Measurements from ENCODE around the gene ANKRD44.
A peak's percentile ranks its signal among the peaks of the same experiment; 100 is the strongest.

The ANKRD44 gene

GRCh38 chr2:197170208-197170607 is 140.4 kb downstream of the ANKRD44 start:
- no peak for DNase-seq

- peak; percentile 67 for DNase-seq
Measured at GRCh38 chr2:197168705-197169104, 141.9 kb downstream of the ANKRD44 start.

GRCh38 chr2:197167608-197168314 is 142.8 kb downstream of the ANKRD44 start:
- no peak for DNase-seq

- no peak for DNase-seq
Measured at GRCh38 chr2:197165020-197165419, 145.6 kb downstream of the ANKRD44 start.

GRCh38 chr2:197164141-197164754 is 146.3 kb downstream of the ANKRD44 start:
- no peak for DNase-seq

DNA sequence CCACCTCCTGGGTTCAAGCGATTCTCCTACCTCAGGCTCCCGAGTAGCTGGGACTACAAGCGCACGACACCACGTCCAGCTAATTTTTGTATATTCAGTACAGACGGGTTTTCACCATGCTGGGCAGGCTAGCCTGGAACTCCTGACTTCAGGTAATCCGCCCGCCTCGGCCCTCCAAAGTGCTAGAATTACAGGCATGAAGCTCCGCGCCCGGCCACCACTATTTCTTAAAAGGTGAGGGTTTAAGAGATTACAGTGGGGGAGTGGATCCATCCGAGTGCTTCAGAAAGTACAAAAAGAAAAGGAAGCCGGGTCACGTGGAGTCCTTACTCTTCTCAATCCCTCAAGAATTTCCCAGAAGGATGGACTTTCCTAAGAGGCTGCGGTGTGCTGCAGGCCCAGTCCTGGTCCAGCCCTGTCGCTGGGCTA is 146.9 kb downstream of the ANKRD44 start:
- no peak for DNase-seq

- DNase-seq, result no peak
Measured at GRCh38 chr2:197161774-197162173, 148.8 kb downstream of the ANKRD44 start.

DNA sequence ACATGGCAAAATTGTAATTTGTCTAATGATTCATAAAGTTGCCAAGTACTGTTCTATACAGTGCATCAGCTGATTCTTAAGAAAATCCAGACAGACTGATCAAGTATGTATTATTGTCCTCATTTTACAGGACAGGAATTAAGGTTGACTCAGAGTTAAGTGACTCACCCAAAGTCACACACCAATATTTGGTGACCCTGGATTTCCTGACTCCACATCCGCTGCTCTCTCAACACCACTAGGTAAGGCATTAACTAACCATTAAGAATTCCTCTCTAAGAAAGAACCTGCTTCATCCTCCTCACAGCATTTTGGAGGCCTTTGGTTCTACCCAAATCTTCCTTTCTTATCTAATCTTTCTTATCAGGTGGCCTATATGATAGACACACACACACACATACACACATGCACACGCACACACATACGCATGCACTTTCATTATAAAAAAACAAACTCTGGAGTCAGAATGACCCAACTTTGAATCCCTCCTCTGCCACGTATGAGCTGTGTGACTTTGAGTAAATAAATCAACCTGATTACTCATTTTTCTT is 150.8 kb downstream of the ANKRD44 start:
- DNase-seq, result peak; percentile 43

DNA sequence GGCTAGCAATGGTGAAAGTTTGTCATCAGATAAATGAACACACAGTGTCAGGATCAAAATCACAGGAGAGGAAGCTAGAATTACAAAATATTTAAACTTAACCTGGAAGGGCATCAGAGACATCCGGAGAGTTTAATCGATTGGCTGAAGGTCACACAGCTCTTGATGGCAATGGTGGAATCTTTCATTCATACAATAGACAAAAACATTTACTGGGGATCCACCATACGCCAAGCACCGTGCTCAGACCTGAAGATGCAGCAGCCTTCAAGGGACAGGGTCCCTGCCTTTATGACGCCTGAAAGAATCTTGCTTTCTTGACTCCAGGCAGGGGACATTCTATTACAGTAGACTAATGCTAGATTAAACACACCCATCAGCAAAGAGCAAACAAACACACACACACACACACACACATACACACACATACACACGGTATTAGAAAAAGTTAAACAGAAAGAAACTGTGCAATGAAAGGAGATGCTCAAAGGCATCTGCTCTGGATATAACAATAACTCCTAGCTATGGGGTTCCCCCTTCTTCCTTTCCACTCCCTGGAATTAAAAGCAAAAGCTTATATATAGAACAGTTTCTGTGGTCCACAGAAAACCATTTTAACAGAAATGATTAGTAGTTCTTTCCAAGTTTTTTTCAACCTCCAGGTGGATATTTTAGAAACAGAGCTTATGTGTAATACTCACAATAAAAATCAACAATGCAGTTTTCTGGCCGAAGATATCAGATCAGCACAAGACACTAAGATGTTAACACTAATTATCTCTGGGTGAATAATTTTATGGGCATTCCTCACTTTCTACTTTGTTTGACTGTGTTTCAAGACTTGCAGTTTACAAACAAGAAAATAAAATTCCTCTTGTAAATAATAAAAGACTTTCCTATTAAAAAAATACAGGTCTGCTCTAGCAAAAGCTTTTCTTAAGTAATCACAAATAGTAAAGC is 151.7 kb downstream of the ANKRD44 start:
- no peak for DNase-seq

DNA sequence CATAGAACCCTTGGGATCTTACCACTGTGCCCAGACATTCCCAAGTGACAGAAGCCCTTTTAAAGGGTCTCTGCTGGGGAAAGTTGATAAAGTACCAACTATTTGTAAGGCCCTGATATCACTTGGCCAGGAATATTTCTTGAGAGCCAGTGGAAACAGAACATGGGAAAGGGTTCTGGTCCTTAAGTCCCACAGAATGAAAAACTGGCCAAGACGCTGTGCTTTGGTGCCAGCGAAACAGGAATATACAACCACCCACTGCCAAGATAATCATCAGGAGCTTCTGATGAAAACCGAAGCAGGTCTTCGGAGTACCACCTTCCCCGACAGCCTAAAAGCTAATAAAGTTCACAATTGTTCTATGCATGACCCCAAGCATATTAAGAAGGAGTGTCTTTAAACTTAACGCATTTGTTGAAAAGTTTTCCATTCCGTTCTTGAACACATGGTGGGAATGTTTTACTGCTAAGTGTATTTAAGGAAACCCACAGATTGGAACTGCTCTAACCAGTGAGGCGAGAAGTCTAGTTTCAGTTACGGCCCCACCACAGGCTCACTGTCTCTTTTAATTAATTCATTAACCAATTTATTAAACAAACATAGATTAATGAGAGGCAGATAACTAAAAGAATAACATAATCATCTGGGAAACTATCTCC is 152.6 kb downstream of the ANKRD44 start:
- DNase-seq, result no peak

DNA sequence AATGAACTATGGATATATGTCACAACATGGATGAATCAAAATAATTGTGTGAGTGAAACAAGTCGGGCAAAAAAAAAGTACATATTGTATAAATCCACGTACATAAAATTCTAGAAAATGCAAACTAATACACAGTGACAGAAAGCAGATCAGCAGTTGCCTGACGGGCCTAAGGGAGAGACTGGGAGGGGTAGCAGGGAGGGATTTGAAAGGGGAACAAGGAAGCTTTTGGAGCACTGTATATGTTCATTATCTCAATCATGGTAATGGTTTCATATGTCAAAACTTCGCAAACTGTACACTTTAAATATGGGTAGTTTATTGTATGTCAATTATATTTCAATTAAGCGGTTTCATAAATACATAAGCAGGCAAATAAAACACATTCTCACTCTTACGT is 153.8 kb downstream of the ANKRD44 start:
- no peak for DNase-seq

GRCh38 chr2:197152451-197153228 is 157.9 kb downstream of the ANKRD44 start:
- peak; percentile 23 for DNase-seq

- no peak for DNase-seq
Measured at GRCh38 chr2:197149546-197149945, 161.0 kb downstream of the ANKRD44 start.

- no peak for DNase-seq
Measured at GRCh38 chr2:197148401-197148800, 162.2 kb downstream of the ANKRD44 start.

GRCh38 chr2:197147942-197148341 is 162.6 kb downstream of the ANKRD44 start:
- DNase-seq, result no peak

DNA sequence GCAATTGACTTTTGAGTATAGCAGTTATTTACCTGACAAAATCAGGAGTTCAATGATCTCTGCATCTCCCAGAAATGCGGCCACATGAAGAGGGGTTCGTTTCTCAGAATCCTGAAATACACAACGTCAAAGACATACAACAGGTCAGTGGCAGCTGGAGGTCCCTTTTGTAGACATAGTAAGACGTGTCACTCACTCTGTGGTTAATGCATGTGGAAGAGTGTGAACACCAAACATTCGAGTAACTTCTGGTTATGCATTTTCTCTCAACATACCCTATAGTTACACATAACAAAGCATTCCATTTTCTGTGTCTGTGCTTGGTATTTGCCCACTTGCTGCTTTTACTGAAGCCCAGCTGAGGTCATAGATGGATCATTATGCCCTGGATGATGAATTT is 163.6 kb downstream of the ANKRD44 start:
- DNase-seq, result no peak

DNA sequence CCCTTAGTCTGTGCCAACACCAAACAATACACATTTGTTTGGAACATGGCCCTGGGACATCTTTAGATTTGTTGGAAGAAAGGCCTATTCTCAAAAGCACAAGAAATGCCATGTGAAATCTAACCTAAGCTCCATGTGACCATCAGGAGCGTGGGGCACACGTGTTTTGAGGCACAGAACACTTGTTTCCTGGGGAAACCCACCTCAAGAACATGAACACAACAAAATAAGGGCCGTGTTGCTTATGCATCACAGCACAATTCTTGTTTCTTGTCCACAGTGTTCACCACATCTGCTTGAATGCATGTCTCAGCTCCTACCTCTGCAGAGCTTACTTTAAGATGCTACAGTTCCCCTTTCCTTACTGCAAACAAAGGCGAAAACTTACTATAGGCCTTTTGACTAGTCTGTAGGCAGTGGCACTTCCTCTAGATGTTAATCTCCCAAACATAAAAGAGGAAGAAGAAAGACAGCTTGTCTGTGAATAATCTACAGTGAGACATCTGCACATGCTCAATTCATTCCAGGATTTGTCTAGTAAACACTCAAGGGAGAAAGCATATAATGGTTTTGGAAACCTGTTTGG is 165.0 kb downstream of the ANKRD44 start:
- DNase-seq, result peak; percentile 50

- no peak for DNase-seq
Measured at GRCh38 chr2:197144183-197144582, 166.4 kb downstream of the ANKRD44 start.

DNA sequence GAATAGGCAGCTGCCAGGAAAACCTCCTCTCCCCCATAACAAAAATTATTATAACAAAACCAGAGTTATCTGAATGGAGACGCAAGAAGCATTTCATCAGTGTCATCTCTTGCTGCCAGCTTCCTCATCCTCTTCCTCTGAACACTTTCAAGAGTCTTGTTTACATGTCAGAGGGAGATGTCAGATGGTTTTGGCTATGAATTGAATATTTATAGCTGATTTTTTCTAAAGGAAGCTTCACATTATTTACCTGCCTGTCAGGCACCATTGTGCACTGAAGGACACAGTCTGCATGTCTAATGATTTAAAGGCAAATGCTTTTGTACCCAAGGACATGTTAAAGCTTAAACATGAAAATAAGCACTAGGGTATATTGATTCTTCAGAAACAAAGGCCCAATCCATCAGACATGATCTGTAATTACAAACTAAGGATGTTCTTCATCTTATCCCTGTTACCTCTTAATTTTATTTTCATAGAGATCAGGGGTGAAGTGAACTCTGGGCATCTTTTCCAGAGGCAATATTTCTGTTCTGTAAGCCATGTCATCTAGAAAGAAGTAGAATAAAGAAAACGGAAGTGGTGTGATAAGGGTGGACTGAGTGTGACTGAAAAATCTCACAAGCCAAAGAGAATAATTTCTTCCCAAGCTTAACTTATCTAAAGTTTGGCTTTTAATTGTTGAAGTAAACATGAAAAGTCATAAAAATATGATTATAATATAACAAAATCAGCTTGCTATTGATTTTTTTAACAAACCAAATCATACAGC is 168.7 kb downstream of the ANKRD44 start:
- DNase-seq, result no peak

DNA sequence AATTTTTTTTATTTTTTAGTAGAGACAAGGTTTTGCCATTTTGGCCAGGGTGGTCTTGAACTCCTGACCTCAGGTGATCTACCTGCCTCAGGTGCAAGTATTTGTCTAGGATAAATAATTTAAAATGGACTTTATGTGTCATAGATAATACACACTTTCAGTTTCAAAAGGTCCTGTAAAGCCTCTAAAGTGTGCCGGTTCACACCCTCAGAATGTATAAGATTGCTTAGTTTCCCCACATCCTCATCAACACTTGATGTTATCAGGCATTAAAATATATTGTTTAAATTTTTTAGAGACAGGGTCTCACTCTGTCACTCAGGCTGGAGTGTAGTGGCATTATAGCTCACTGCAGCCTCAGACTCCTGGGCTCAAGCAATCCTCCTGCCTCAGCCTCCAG is 170.5 kb downstream of the ANKRD44 start:
- DNase-seq, result peak; percentile 26

- no peak for DNase-seq
Measured at GRCh38 chr2:197138506-197138905, 172.1 kb downstream of the ANKRD44 start.
